ENCODE measurements around the gene PPIA.

DNA sequence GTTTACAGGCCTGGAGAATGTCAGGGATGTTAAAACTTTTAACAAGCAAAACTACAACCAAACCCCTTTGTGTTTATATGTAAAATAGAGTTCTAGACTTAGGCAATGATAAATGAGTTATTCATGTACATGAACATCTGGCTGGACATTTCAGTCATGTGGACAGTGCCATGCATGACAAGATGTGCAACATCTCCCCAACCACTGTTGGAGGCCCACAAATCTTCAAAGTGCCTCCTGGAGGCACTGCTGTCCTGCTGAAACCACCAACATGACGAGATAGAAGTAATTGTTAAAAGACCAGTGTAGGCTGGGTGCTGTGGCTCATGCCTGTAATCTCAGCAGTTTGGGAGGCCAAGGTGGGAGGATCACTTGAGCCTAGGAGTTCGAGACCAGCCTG, 18.4 kb downstream of the PPIA start:
- TF ChIP-seq CTCF (IDR thresholded peaks at IDR 0.05), result no peak
- no peak for TF ChIP-seq EP300 (IDR thresholded peaks at IDR 0.05)
